H1 (cell line): Measurements from ENCODE around the gene TIMM22. TPM values are rescaled to one million over a fixed set of nuclear protein-coding genes. Genes with fewer than 3 reads are reported as not detected.

Experiments used
- BRCA1 ChIP-seq: IDR thresholded peaks from 2 replicates; pipeline ENCODE4 v1.6.1; 2012; ENCODE audit warnings: low read depth, low read length, improper control_type of control experiment
- CHD2 ChIP-seq: IDR thresholded peaks from 2 replicates; pipeline ENCODE4 v1.6.1; 2012; ENCODE audit warnings: low read length, improper control_type of control experiment
- CTCF ChIP-seq, 3 experiments: IDR thresholded peaks; 1 replicate in 2 of 3; 2 replicates in 1 of 3; pipeline versions ENCODE4 v1.5.1 to v1.6.1; 2011; ENCODE audit warnings: low read length in 3 of 3, mild to moderate bottlenecking in 3 of 3, inconsistent platforms in 2 of 3, low read depth in 1 of 3, moderate library complexity in 1 of 3; ENCODE audit not compliant: insufficient read depth in 1 of 3; ENCODE audit errors: control extremely low read depth in 1 of 3
- EGR1 ChIP-seq: IDR thresholded peaks from 2 replicates; pipeline ENCODE4 v1.6.1; 2011; ENCODE audit warnings: low read depth, low read length, borderline replicate concordance
- EZH2 ChIP-seq: fragments of 200-600 bp; sonication (generic); IDR thresholded peaks from 2 replicates; pipeline ENCODE4 v1.7.1; 2012; ENCODE audit warnings: low read depth, mild to moderate bottlenecking, moderate library complexity, low read length, inconsistent platforms; ENCODE audit not compliant: severe bottlenecking
- RXRA ChIP-seq: IDR thresholded peaks from 2 replicates; pipeline ENCODE4 v1.6.1; 2011; ENCODE audit warnings: low read depth, mild to moderate bottlenecking, low read length, moderate library complexity; ENCODE audit not compliant: insufficient read depth
- SAP30 ChIP-seq: fragments of 300-600 bp; sonication (generic); IDR thresholded peaks from 2 replicates; pipeline ENCODE4 v1.7.1; 2012; ENCODE audit warnings: low read length, moderate library complexity, mild to moderate bottlenecking, inconsistent platforms; ENCODE audit not compliant: insufficient read depth, insufficient replicate concordance
- TCF12 ChIP-seq: IDR thresholded peaks from 2 replicates; pipeline ENCODE4 v1.6.1; 2011; ENCODE audit warnings: low read depth, mild to moderate bottlenecking, low read length
- polyA plus RNA-seq, 7 experiments: library from polyadenylated mRNA; depleted of rRNA in 3 of 7; stranded (reverse) in 5 of 7; unstranded in 2 of 7; fragments of >200 nt in 5 of 7; fragments of 200-250 nt in 2 of 7; gene quantifications; 1 replicate in 5 of 7; 2 replicates in 1 of 7; 4 replicates in 1 of 7; pipeline versions ENCODE4 v1.2.1 to v1.2.3, GENCODE V29; 2011 to 2013; ENCODE audit warnings: missing spikeins in 2 of 7, mixed read lengths in 2 of 7
- total RNA-seq: library from RNA; stranded (reverse); fragmentation: NEBNext Ultra II Directional; extraction: Animal tissue kit (Norgen Biotek cat#: 25700); gene quantifications from 2 replicates; pipeline ENCODE4 v1.2.1, GENCODE V29; 2021

Gene TIMM22
- total and polyA plus RNA-seq, 2 of the 8 experiments (the other 6 are each of a cell fraction or from before 2014, with no cell fraction given) = 13.8 to 17.4 TPM

GRCh38 chr17:1032391-1032790 lies 35.5 kb downstream of the TIMM22 start (continued):
- TF ChIP-seq EGR1 (no peak), EZH2 (no peak), SAP30 (no peak), BRCA1 (no peak), CTCF (IDR thresholded peaks at IDR 0.05; ENCODE audit: control extremely low read depth in 1 of 3, insufficient read depth in 1 of 3, low read depth in 1 of 3, low read length in 3 of 3) (no peak), RXRA (no peak), TCF12 (no peak), CHD2 (no peak)
